ENCODE data around the gene METAP1D.

GRCh38 chr2:171965661-171966060 is 34.1 kb upstream of the METAP1D start:
- TF ChIP-seq GATA2 (IDR thresholded peaks at IDR 0.05; ENCODE audit: low read depth, low read length) = no peak
- TF ChIP-seq GATA3 (IDR thresholded peaks at IDR 0.05; ENCODE audit: low read depth, low read length) = no peak

Measured in SH-SY5Y (cell line).